ENCODE results near the gene NTN4. TPM values are rescaled to one million over a fixed set of nuclear protein-coding genes. Genes with fewer than 3 reads are reported as not detected.

The NTN4 gene
- total and polyA plus RNA-seq, 9 donors, result 16.0 to 101 (median 54.2) TPM

DNA sequence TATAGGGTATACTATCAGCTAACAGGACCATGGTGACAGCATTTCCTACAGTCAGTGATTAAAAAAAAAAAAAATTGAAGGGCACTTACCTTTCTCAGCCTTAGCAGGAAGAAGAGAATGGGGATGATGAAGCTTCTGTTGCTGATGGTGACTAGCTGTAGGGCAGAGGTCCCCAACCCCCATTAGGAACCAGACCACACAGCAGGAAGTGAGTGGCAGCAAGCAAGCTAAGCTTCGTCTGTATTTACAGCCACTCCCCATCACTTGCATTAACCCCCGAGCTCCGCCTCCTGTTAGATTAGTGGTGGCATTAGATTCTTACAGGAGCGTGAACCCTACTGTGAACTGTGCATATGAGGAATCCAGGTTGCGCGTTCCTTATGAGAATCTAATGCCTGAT is 148.0 kb downstream of the NTN4 start:
- intact Hi-C loops (cut with DNase I), result no loop called here
- TF ChIP-seq EP300 (IDR thresholded peaks at IDR 0.05) (no peak), POLR2A (IDR thresholded peaks at IDR 0.05) (no peak)
- TF ChIP-seq, protein P1, sequence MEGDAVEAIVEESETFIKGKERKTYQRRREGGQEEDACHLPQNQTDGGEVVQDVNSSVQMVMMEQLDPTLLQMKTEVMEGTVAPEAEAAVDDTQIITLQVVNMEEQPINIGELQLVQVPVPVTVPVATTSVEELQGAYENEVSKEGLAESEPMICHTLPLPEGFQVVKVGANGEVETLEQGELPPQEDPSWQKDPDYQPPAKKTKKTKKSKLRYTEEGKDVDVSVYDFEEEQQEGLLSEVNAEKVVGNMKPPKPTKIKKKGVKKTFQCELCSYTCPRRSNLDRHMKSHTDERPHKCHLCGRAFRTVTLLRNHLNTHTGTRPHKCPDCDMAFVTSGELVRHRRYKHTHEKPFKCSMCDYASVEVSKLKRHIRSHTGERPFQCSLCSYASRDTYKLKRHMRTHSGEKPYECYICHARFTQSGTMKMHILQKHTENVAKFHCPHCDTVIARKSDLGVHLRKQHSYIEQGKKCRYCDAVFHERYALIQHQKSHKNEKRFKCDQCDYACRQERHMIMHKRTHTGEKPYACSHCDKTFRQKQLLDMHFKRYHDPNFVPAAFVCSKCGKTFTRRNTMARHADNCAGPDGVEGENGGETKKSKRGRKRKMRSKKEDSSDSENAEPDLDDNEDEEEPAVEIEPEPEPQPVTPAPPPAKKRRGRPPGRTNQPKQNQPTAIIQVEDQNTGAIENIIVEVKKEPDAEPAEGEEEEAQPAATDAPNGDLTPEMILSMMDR (IDR thresholded peaks at IDR 0.05), result no peak
- H3K27ac ChIP-seq, result no peak overlapping the region
- no peaks in the 10 kb centered on the region for H3K4me1 ChIP-seq (ENCODE audit: insufficient read depth)
- WGBS, 3 donors, result 88 to 91% (median 90%) methylated on average over 6 of the region's 6 CpGs
- no peaks in the 10 kb centered on the region for H3K27me3 ChIP-seq
- H3K4me3 ChIP-seq, result no peak overlapping the region
- DNase-seq, result no peak
- no peaks in the 10 kb centered on the region for H3K9me3 ChIP-seq
- H3K36me3 ChIP-seq, result no peaks in the 10 kb centered on the region

DNA sequence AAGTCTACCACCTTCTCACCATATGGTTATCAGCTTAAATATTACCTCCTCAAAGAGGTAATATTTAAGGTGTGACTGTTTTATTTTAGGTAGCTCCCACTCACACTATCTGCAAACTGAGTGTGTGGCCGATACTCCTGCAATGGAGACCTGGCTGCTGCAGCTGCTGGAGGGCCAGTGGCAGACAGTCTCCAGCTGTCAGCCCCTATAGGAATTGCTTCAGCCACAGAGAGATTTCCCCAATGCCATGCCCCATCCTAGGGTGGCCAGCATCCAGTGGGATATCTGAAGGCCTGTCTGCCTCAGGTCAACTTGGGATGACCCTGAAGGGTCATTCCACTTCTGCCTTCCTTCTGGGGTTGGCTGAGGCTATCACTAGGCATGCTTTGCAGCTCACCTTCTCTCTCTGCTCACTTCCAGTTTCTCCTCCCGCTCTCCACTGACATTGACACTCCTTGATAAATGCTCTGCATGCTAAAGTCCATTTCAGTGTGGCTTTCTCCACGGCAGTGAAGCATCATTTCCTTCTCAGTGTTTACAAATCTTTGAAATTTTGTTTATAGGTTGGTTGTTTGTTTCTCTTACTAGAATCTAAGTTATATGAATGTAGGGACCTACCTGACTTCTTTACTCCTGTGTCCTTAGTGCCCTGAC is 149.1 kb downstream of the NTN4 start:
- 43 to 53% (median 47%) methylated on average over 3 of the region's 3 CpGs for WGBS, 3 donors
- Histone ChIP-seq H3K4me3 (no peak overlapping the region), H3K27ac (no peak overlapping the region), H3K36me3 (no peaks in the 10 kb centered on the region), H3K4me1 (ENCODE audit: insufficient read depth) (no peaks in the 10 kb centered on the region), H3K27me3 (no peaks in the 10 kb centered on the region), H3K9me3 (no peaks in the 10 kb centered on the region)
- intact Hi-C loops (cut with DNase I), result no loop called here
- no peak for TF ChIP-seq POLR2A (IDR thresholded peaks at IDR 0.05)
- TF ChIP-seq, protein P1 (IDR thresholded peaks at IDR 0.05), result no peak
- TF ChIP-seq EP300 (IDR thresholded peaks at IDR 0.05), result no peak
- no peak for DNase-seq

DNA sequence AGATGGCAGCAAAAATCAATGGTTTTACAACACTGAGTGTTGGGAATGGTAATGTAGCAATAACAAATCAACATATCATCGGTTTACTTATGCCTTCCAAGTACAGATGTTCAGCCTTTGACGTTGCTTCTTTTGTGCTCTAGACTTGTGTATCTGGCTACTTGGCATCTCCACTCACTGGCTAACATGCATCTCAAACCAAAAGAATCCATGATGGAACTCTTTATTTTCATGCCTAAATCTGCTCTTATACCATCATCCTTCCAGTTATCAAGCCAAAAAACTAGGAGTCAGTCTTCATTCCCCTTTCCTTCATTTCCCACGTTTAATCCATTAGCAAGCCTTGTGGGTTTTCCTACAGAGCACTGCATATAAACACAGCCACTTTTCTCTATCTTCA is 150.0 kb downstream of the NTN4 start:
- Histone ChIP-seq H3K9me3 (no peaks in the 10 kb centered on the region), H3K36me3 (no peaks in the 10 kb centered on the region), H3K27me3 (no peaks in the 10 kb centered on the region), H3K4me3 (no peak overlapping the region), H3K4me1 (ENCODE audit: insufficient read depth) (no peaks in the 10 kb centered on the region), H3K27ac (no peak overlapping the region)
- no peak for DNase-seq
- 67 to 78% (median 73%) methylated on average over 3 of the region's 3 CpGs for WGBS, 3 donors
- intact Hi-C loops (cut with DNase I), result no loop called here
- no peak for TF ChIP-seq EP300 (IDR thresholded peaks at IDR 0.05)
- TF ChIP-seq, protein P1 (IDR thresholded peaks at IDR 0.05), result no peak
- TF ChIP-seq POLR2A (IDR thresholded peaks at IDR 0.05), result no peak

DNA sequence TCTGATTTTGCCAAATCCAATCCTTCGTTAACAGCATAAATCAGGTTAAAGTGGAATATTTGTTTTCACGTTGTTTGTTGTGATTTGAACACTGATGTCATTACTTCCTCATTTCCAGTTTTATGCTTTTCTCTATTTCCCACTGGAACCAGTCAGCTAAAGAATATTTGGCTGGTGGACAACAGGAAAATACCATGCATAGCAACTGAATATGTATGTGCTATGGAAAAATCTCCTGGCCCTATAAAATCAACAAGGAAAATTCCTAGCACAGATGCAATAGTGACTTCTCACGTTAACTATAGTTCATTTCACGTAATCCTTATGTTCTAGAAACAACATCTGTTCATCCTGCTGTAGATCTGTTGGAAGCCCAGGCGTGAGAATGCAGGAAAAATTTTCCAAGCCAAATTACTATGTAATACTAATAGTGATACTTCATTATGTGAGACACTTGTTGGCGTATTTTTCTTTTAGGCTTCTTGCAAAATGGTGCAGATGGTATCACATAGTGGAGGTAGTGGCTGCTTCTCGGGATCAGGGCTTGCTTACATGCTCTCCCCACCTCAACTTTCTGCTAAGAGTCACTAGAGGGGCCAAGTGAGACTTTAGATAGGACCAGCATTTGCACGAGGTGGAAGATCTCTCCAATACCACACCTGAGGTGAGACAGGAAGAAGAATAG is 153.0 kb downstream of the NTN4 start:
- no peak overlapping the region for H3K4me3 ChIP-seq
- no peaks in the 10 kb centered on the region for H3K27me3 ChIP-seq
- H3K4me1 ChIP-seq (ENCODE audit: insufficient read depth), result no peaks in the 10 kb centered on the region
- no peak for DNase-seq
- WGBS, 3 donors, result 52 to 54% (median 53%) methylated on average over 8 of the region's 8 CpGs
- TF ChIP-seq, protein P1 (IDR thresholded peaks at IDR 0.05), result no peak
- no peak for TF ChIP-seq POLR2A (IDR thresholded peaks at IDR 0.05)
- no peak for TF ChIP-seq EP300 (IDR thresholded peaks at IDR 0.05)
- intact Hi-C loops (cut with DNase I), result no loop called here
- no peaks in the 10 kb centered on the region for H3K9me3 ChIP-seq
- H3K27ac ChIP-seq, result no peak overlapping the region
- no peaks in the 10 kb centered on the region for H3K36me3 ChIP-seq

All from ovary (tissue), 9 donors.